Skeletal muscle tissue (tissue), 4 donors: ENCODE measurements around the gene ANGEL2. TPM values are rescaled to one million over a fixed set of nuclear protein-coding genes. Genes with fewer than 3 reads are reported as not detected.
"Not testable (repeated sequence)": the region's sequence is repeated elsewhere in the genome, so short reads cannot be mapped to it uniquely, and the experiment has no call there.

ENCODE experiments used
- H3K27ac ChIP-seq: one replicate; pipeline ENCODE4 v1.7.0; 2013; ENCODE audit warnings: mild to moderate bottlenecking, low read depth, low read length, inconsistent platforms
- H3K27me3 ChIP-seq, 3 donors: one replicate each; pipeline ENCODE4 v1.7.0; 2013; ENCODE audit warnings: low read length in 3 of 3; ENCODE audit not compliant: control insufficient read depth in 3 of 3, insufficient read depth in 3 of 3
- H3K36me3 ChIP-seq, 3 donors: one replicate each; pipeline ENCODE4 v1.7.0; 2013; ENCODE audit warnings: low read length in 3 of 3; ENCODE audit not compliant: control insufficient read depth in 3 of 3, insufficient read depth in 3 of 3
- H3K4me1 ChIP-seq, 3 donors: one replicate each; pipeline ENCODE4 v1.7.0; 2013; ENCODE audit warnings: low read length in 3 of 3, mild to moderate bottlenecking in 3 of 3; ENCODE audit not compliant: control insufficient read depth in 3 of 3, insufficient read depth in 3 of 3
- H3K4me3 ChIP-seq, 3 donors: one replicate each; pipeline ENCODE4 v1.7.0; 2013; ENCODE audit warnings: low read length in 3 of 3
- H3K9ac ChIP-seq, 3 donors: one replicate each; pipeline ENCODE4 v1.7.0; 2013; ENCODE audit warnings: low read length in 3 of 3, mild to moderate bottlenecking in 3 of 3, moderate library complexity in 2 of 3, low read depth in 1 of 3
- H3K9me3 ChIP-seq, 3 donors: one replicate each; pipeline ENCODE4 v1.7.0; 2013; ENCODE audit warnings: low read length in 3 of 3; ENCODE audit not compliant: control insufficient read depth in 3 of 3
- total RNA-seq: library from RNA; depleted of rRNA; stranded (reverse); fragments of >200 nt; gene quantifications from one replicate; pipeline ENCODE4 v1.2.3, GENCODE V29; 2014
- donor health status: Osteomylitis.

The ANGEL2 gene
- total RNA-seq, 1 donor from 2014 or later, result 45.4 TPM

DNA sequence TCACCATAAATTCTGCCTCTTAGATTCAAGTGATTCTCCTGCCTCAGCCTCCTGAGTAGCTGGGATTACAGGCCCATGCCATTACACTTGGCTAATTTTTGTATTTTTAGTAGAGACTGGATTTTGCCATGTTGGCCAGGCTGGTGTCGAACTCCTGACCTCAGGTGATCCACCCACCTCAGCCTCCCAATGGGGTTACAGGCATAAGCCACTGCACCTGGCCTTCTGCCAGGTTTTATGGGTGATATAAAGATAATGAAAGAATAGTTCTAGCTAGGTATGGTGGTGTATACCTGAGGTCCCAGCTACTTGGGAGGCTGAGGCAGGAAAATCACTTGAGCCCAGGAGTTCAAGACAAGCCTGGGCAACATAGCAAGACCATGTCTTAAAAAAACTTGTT lies 50.7 kb downstream of the ANGEL2 start:
- H3K4me1 ChIP-seq, result peaks cover 10 to 18% (median 13%) of the 10 kb centered on the region in 3 donors
- not testable (repeated sequence) for H3K9ac ChIP-seq

DNA sequence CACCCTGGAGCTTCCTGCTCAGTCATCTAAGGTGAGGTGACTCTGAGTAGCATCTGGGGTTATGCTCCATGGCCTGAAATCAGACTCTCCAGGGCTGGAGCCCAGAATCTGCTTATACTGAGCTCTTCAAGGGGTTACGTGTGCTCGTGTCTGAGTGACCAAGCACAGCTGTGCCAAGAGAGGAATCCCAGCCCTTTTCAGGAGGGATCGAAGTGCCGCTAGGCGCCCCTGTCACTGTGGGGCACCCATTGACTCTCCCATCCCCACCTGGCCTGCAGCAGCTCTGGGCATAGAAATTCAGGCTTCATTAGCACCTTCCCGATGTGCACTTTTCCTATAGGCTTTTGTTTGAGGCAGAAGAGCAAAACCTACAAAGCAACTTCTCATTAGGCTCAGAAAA lies 51.6 kb downstream of the ANGEL2 start:
- H3K4me1 ChIP-seq, result peaks cover 4 to 13% (median 8%) of the 10 kb centered on the region in 3 donors
- H3K9ac ChIP-seq, result no peak overlapping the region
- H3K27ac ChIP-seq, result no peak overlapping the region
- H3K27me3 ChIP-seq, result no peaks in the 10 kb centered on the region
- no peaks in the 10 kb centered on the region for H3K36me3 ChIP-seq
- H3K4me3 ChIP-seq, result no peak overlapping the region
- H3K9me3 ChIP-seq, result no peaks in the 10 kb centered on the region

More for the DNA sequence above, 50.7 kb downstream of the ANGEL2 start:
- H3K36me3 ChIP-seq, H3K27me3 ChIP-seq, H3K4me3 ChIP-seq, H3K9me3 ChIP-seq, H3K27ac ChIP-seq: not testable (repeated sequence)

- Histone ChIP-seq H3K36me3 (no peaks in the 10 kb centered on the region), H3K4me3 (no peak overlapping the region), H3K27ac (no peak overlapping the region), H3K9me3 (no peaks in the 10 kb centered on the region), H3K27me3 (peaks cover 0 to 4% (median 0%) of the 10 kb centered on the region in 3 donors), H3K9ac (no peak overlapping the region), H3K4me1 (no peaks in the 10 kb centered on the region)
Measured at GRCh38 chr1:212962509-212962908, 53.2 kb downstream of the ANGEL2 start.

GRCh38 chr1:212960932-212961331 lies 54.7 kb downstream of the ANGEL2 start:
- H3K27me3 ChIP-seq, result peaks cover 0 to 4% (median 0%) of the 10 kb centered on the region in 3 donors

DNA sequence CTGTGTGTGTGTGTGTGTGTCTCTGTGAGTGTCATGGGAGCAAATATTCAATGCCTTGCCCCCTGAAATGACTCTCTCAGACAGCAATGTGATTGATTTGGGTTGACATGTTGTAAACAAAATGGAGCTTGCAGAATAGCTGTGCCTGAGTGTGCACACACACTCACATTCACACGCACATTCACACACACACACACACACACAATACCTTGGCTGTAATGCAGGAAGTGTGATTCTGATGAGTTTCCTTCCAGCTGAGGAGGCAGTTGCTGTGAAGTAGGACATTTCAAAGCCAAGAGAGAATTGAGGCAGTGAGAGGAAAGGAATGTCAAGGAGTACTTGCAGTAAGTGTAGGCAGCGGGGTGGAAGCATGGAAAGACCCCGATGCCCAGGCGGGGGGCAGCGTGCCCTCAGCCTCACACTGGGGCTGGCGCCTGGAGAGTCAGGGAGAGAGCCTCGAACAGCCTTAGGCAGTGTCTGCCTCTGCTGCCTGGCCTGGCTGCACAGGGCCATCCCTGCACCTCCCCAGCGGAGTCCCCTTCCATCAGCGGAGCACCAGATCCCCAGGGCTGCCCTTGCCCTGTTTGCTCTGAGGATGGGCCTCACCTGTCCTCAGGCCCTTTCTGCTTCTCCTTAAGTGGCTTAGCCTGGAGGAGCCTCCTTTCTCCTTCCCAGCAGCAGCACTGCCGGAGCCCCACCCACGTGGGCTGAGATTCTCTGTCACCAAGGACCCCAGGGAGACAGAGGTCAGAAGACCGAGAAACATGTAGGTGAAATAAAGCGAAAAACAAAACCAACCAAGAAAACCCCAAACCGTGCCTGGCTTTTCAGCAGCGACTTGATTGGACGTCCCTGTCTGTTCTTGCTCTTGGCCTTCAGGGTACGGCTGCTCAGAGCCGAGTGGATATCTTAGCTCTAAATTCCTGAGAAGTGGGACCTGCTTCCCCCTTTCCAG lies 56.1 kb downstream of the ANGEL2 start:
- no peaks in the 10 kb centered on the region for H3K9me3 ChIP-seq
- H3K27ac ChIP-seq, result no peak overlapping the region
- H3K9ac ChIP-seq, result no peak overlapping the region
- peaks cover 0 to 4% (median 0%) of the 10 kb centered on the region in 3 donors for H3K27me3 ChIP-seq
- H3K36me3 ChIP-seq, result no peaks in the 10 kb centered on the region
- no peak overlapping the region for H3K4me3 ChIP-seq
- no peaks in the 10 kb centered on the region for H3K4me1 ChIP-seq

More at GRCh38 chr1:212960932-212961331, 54.7 kb downstream of the ANGEL2 start:
- Histone ChIP-seq H3K4me3 (no peak overlapping the region), H3K27ac (no peak overlapping the region), H3K9me3 (no peaks in the 10 kb centered on the region), H3K36me3 (no peaks in the 10 kb centered on the region), H3K9ac (no peak overlapping the region), H3K4me1 (no peaks in the 10 kb centered on the region)

DNA sequence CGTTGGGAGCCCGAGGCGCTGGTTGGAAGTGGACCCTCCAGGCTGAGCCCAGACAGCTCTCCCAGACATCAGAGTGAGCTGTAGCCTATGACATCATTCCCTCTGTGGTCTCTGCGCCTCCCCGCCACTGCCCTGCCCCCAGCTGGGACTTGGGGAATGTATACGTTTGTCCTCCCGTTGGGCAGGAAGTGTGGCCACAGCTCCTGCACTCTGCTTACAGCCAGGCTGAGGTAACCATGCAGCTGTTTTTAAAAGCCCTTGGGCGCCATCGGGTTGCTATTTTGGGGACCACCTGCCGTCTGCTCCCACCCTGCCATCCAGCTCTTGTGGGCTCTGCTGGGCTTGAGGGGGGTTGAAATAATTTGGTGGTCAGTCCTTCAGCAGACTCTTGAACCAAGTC lies 57.5 kb downstream of the ANGEL2 start:
- Histone ChIP-seq H3K4me3 (no peak overlapping the region), H3K4me1 (peaks cover 0 to 1% (median 0%) of the 10 kb centered on the region in 3 donors), H3K36me3 (no peaks in the 10 kb centered on the region), H3K27me3 (peaks cover 0 to 4% (median 0%) of the 10 kb centered on the region in 3 donors), H3K9ac (no peak overlapping the region), H3K9me3 (no peaks in the 10 kb centered on the region), H3K27ac (no peak overlapping the region)

DNA sequence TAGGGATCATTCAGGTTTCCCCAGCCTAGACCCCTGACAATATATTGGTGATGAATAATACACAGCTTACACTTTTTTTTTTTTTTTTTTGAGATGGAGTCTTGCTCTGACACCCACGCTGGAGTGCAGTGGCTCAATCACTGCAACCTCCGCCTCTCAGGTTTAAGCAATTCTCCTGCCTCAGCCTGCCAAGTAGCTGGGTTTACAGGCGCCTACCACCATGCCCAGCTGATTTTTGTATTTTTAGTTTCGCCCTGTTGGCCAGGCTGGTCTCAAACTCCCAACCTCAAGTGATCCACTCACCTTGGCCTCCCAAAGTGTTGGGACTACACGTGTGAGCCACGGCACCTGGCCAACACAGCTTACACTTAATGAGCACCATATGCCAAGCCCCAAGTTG lies 58.1 kb downstream of the ANGEL2 start:
- H3K9ac ChIP-seq, result no peak overlapping the region
- no peak overlapping the region for H3K27ac ChIP-seq
- no peak overlapping the region for H3K4me3 ChIP-seq
- peaks cover 3 to 8% (median 5%) of the 10 kb centered on the region in 3 donors for H3K4me1 ChIP-seq
- no peaks in the 10 kb centered on the region for H3K9me3 ChIP-seq
- peaks cover 0 to 4% (median 0%) of the 10 kb centered on the region in 3 donors for H3K27me3 ChIP-seq
- H3K36me3 ChIP-seq, result no peaks in the 10 kb centered on the region

DNA sequence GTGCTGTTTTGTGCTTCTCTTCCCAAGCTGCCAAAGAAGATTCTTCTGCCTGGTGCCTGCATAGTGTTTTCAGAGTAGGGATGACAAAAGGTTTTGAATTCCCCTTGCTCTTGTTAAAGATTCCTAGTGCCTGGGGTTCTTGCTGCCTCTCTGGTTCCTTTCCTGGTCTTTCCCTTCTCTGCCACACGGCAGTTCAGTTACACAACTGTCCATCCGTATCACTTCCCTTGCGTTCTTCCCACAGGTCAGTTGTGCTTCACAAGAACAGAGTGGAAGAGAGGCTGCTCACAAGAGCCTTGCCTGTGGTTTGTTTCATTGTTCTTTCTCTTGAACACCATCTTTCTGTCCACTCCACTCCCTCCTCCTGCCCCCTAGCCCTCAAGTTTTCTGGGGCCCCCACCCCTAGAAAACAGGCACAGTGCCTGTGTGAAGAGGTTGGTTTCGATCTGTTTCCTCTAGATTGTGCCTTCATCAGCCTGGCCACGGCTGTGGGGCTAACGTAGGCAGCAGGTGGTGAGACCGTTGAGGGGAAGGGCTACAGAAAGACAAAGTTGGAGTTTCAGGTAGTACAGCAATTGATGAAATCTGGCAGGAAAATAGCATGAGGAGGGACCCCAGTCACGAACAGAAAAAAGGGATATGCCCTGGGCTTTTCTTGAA lies 59.6 kb downstream of the ANGEL2 start:
- no peaks in the 10 kb centered on the region for H3K36me3 ChIP-seq

GRCh38 chr1:212955098-212955497 lies 60.6 kb downstream of the ANGEL2 start:
- H3K27me3 ChIP-seq, result peaks cover 4 to 10% (median 6%) of the 10 kb centered on the region in 3 donors
- H3K9me3 ChIP-seq, result no peaks in the 10 kb centered on the region
- H3K36me3 ChIP-seq, result no peaks in the 10 kb centered on the region
- H3K27ac ChIP-seq, result no peak overlapping the region
- H3K4me3 ChIP-seq, result no peak overlapping the region
- peaks cover 19 to 23% (median 21%) of the 10 kb centered on the region in 3 donors for H3K4me1 ChIP-seq
- H3K9ac ChIP-seq, result no peak overlapping the region

More for the DNA sequence above, 59.6 kb downstream of the ANGEL2 start:
- no peak overlapping the region for H3K9ac ChIP-seq
- H3K27me3 ChIP-seq, result peaks cover 1 to 4% (median 4%) of the 10 kb centered on the region in 3 donors
- H3K9me3 ChIP-seq, result no peaks in the 10 kb centered on the region
- H3K4me3 ChIP-seq, result no peak overlapping the region
- peaks cover 13 to 16% (median 14%) of the 10 kb centered on the region in 3 donors for H3K4me1 ChIP-seq
- H3K27ac ChIP-seq, result no peak overlapping the region

DNA sequence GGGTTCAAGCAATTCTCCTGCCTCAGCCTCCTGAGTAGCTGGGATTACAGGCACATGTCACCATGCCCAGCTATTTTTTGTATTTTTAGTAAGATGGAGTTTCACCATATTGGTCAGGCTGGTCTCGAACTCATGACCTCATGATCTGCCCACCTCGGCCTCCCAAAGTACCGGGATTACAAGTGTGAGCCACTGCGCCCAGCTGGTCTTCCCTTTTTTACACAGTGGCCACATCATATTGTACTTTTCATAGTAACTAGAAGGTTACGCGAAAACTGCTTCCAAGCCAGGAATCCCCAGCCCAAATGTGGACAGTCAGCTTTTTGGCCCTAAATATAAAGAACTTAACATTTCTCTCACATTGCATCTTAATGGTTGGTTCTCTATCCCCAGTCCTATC lies 61.2 kb downstream of the ANGEL2 start:
- H3K9ac ChIP-seq, result no peak overlapping the region
- H3K9me3 ChIP-seq, result no peaks in the 10 kb centered on the region
- H3K4me1 ChIP-seq, result peaks cover 23 to 25% (median 25%) of the 10 kb centered on the region in 3 donors
- peaks cover 4 to 14% (median 9%) of the 10 kb centered on the region in 3 donors for H3K27me3 ChIP-seq
- no peak overlapping the region for H3K4me3 ChIP-seq
- no peaks in the 10 kb centered on the region for H3K36me3 ChIP-seq
- H3K27ac ChIP-seq, result no peak overlapping the region
